Liver (tissue), 9 donors: ENCODE results near the gene CD3D. TPM values are rescaled to one million over a fixed set of nuclear protein-coding genes. Genes with fewer than 3 reads are reported as not detected.
"Not testable (repeated sequence)": the region's sequence is repeated elsewhere in the genome, so short reads cannot be mapped to it uniquely, and the experiment has no call there.

Source experiments
- DNase-seq: peaks from one replicate; pipeline ENCODE4 v3.0.0-alpha.2; 2017; ENCODE audit warnings: low spot score
- H3K27ac ChIP-seq, 2 donors: one replicate each; pipeline ENCODE4 v1.7.0; 2013; ENCODE audit warnings: inconsistent platforms in 2 of 2, low read length in 2 of 2, control low read depth in 1 of 2, low read depth in 1 of 2, mild to moderate bottlenecking in 1 of 2
- H3K27me3 ChIP-seq, 4 donors: one replicate each; pipeline versions ENCODE4 v1.6.1 to v1.7.0; 2013; ENCODE audit warnings: low read length in 3 of 4, inconsistent platforms in 1 of 4, mild to moderate bottlenecking in 1 of 4, moderate library complexity in 1 of 4; ENCODE audit not compliant: control insufficient read depth in 4 of 4, insufficient read depth in 4 of 4
- H3K36me3 ChIP-seq, 4 donors: one replicate each; pipeline versions ENCODE4 v1.6.1 to v1.7.0; 2013; ENCODE audit warnings: low read length in 3 of 4, mild to moderate bottlenecking in 3 of 4, low read depth in 1 of 4, moderate library complexity in 1 of 4; ENCODE audit not compliant: control insufficient read depth in 4 of 4, insufficient read depth in 3 of 4
- H3K4me1 ChIP-seq, 4 donors: one replicate each; pipeline versions ENCODE4 v1.6.1 to v1.7.0; 2013; ENCODE audit warnings: low read length in 3 of 4, mild to moderate bottlenecking in 3 of 4, moderate library complexity in 1 of 4; ENCODE audit not compliant: control insufficient read depth in 4 of 4, insufficient read depth in 4 of 4
- H3K4me3 ChIP-seq, 3 donors: one replicate each; pipeline versions ENCODE4 v1.6.1 to v1.7.0; 2013; ENCODE audit warnings: low read length in 3 of 3, control low read depth in 1 of 3, low read depth in 1 of 3, mild to moderate bottlenecking in 1 of 3
- H3K9ac ChIP-seq, 2 donors: one replicate each; pipeline ENCODE4 v1.7.0; 2013; ENCODE audit warnings: low read length in 2 of 2, mild to moderate bottlenecking in 2 of 2, moderate library complexity in 2 of 2, control low read depth in 1 of 2, low read depth in 1 of 2
- H3K9me3 ChIP-seq, 4 donors: one replicate each; pipeline versions ENCODE4 v1.6.1 to v1.7.0; 2013; ENCODE audit warnings: low read length in 3 of 4; ENCODE audit not compliant: control insufficient read depth in 4 of 4
- EGR1 ChIP-seq, 2 donors: IDR thresholded peaks; 2 replicates each; pipeline ENCODE4 v1.6.1; 2016 to 2018; ENCODE audit warnings: antibody characterized with exemption in 2 of 2, low read depth in 2 of 2
- FOXA1 ChIP-seq: IDR thresholded peaks from 2 replicates; pipeline ENCODE4 v1.6.1; 2016; ENCODE audit warnings: antibody characterized with exemption
- FOXA2 ChIP-seq: IDR thresholded peaks from 2 replicates; pipeline ENCODE4 v1.6.1; 2016; ENCODE audit warnings: antibody characterized with exemption
- GABPA ChIP-seq, 2 donors: IDR thresholded peaks in 1 of 2; conservative IDR thresholded peaks in 1 of 2; 2 replicates each; pipeline ENCODE4 v1.6.1; 2016; ENCODE audit warnings: antibody characterized with exemption in 2 of 2, mild to moderate bottlenecking in 1 of 2, moderate library complexity in 1 of 2
- HNF4A ChIP-seq, 2 donors: conservative IDR thresholded peaks; 2 replicates each; pipeline ENCODE4 v1.6.1; 2016; ENCODE audit warnings: antibody characterized with exemption in 2 of 2, mild to moderate bottlenecking in 2 of 2
- HNF4G ChIP-seq: IDR thresholded peaks from 2 replicates; pipeline ENCODE4 v1.6.1; 2016; ENCODE audit warnings: antibody characterized with exemption
- JUND ChIP-seq, 2 donors: IDR thresholded peaks; 2 replicates each; pipeline ENCODE4 v1.6.1; 2016; ENCODE audit warnings: antibody characterized with exemption in 2 of 2
- MAX ChIP-seq: IDR thresholded peaks from 2 replicates; pipeline ENCODE4 v1.6.1; 2016; ENCODE audit warnings: antibody characterized with exemption
- NR2F2 ChIP-seq: IDR thresholded peaks from 2 replicates; pipeline ENCODE4 v1.6.1; 2016; ENCODE audit warnings: antibody characterized with exemption
- RAD21 ChIP-seq, 2 donors: IDR thresholded peaks; 2 replicates each; pipeline ENCODE4 v1.6.1; 2016; ENCODE audit warnings: antibody characterized with exemption in 2 of 2, mild to moderate bottlenecking in 2 of 2
- RXRA ChIP-seq, 2 donors: IDR thresholded peaks; 2 replicates each; pipeline ENCODE4 v1.6.1; 2017 to 2018; ENCODE audit warnings: antibody characterized with exemption in 2 of 2, mild to moderate bottlenecking in 1 of 2
- SP1 ChIP-seq: IDR thresholded peaks from 2 replicates; pipeline ENCODE4 v1.6.1; 2018; ENCODE audit warnings: antibody characterized with exemption, mild to moderate bottlenecking
- TAF1 ChIP-seq: conservative IDR thresholded peaks from 2 replicates; pipeline ENCODE4 v1.6.1; 2016; ENCODE audit warnings: antibody characterized with exemption, mild to moderate bottlenecking
- YY1 ChIP-seq: IDR thresholded peaks from 2 replicates; pipeline ENCODE4 v1.6.1; 2016; ENCODE audit warnings: antibody characterized with exemption, mild to moderate bottlenecking
- ZBTB33 ChIP-seq: IDR thresholded peaks from 2 replicates; pipeline ENCODE4 v1.6.1; 2016; ENCODE audit warnings: antibody characterized with exemption
- WGBS: extraction: QIAGEN DNeasy Blood & Tissue Kit; methylation state at CpG from one replicate; pipeline ENCODE4 v1.1.7; 2013; 5-methylcytosine and 5-hydroxymethylcytosine counted together
- polyA plus RNA-seq, 2 donors: library from polyadenylated mRNA; stranded (reverse) in 1 of 2; unstranded in 1 of 2; fragments of 200-250 nt in 1 of 2; fragments of >200 nt in 1 of 2; fragmentation: Nextera tagmentation in 1 of 2; extraction: Ambion mirVana in 1 of 2; gene quantifications; one replicate each; pipeline versions ENCODE4 v1.2.1 to v1.2.3, GENCODE V29; 2013 to 2015
- total RNA-seq, 2 donors: library from RNA; depleted of rRNA; stranded (reverse); fragments of >200 nt; gene quantifications; one replicate each; pipeline ENCODE4 v1.2.3, GENCODE V29; 2014
- TF ChIP-seq, protein P1 (sequence below): fragments of 150-350 bp; IDR thresholded peaks from 2 replicates; pipeline ENCODE4 v1.5.1; 2017; ENCODE audit warnings: improper control_type of control experiment, low read depth, low read length; ENCODE audit not compliant: missing input control
- TF ChIP-seq, protein P2 (sequence below): IDR thresholded peaks from 2 replicates; pipeline ENCODE4 v1.6.1; 2016; ENCODE audit warnings: antibody characterized with exemption
- TF ChIP-seq, protein P3 (sequence below): IDR thresholded peaks from 2 replicates; pipeline ENCODE4 v1.6.1; 2016; ENCODE audit warnings: antibody characterized with exemption, mild to moderate bottlenecking
- donor health status: healthy.
- donor health status: healthy.
- donor health status: healthy.
- donor health status: healthy.
- donor health status: healthy.

The CD3D gene
- total and polyA plus RNA-seq, 4 donors: 1.1 to 1.6 (median 1.2) TPM

DNA sequence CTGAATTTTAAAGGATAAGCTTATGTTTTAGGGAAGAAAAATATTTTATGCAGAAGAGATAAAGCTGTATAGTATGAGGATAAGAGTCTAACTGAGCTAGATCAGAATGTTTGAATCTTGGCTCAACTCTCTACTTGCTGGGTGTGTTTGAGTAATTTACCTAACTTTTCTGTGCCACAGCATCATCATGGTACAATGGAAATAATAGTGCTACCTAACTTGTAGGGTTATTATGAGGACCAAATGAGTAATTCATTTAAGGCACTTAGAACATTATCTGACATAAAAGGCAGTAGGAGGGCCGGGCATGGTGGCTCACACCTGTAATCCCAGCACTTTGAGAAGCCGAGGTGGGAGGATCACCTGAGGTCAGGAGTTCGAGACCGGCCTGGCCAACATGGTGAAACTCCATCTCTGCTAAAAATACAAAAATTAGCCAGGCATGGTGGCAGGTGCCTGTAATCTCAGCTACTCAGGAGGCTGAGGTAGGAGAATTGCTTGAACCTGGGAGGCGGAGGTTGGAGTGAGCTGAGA, 33.4 kb downstream of the CD3D start:
- not testable (repeated sequence) for DNase-seq, H3K4me3 ChIP-seq, H3K9ac ChIP-seq, H3K9me3 ChIP-seq, H3K4me1 ChIP-seq, H3K27ac ChIP-seq, H3K36me3 ChIP-seq, H3K27me3 ChIP-seq
- WGBS: 94% methylated on average over 5 of the region's 5 CpGs

- no peak overlapping the region for H3K9ac ChIP-seq
- 83% methylated on average over 2 of the region's 2 CpGs for WGBS
- H3K9me3 ChIP-seq: no peaks in the 10 kb centered on the region
- H3K4me3 ChIP-seq: no peak overlapping the region
- H3K36me3 ChIP-seq: no peaks in the 10 kb centered on the region
- H3K4me1 ChIP-seq: no peaks in the 10 kb centered on the region
- H3K27me3 ChIP-seq: peaks cover 0 to 3% (median 0%) of the 10 kb centered on the region in 4 donors
- no peak for DNase-seq
- no peak overlapping the region for H3K27ac ChIP-seq
- TF ChIP-seq NR2F2: no peak
- TF ChIP-seq GABPA (IDR thresholded peaks at IDR 0.05 in 1 of 2, conservative IDR thresholded peaks at IDR 0.05 in 1 of 2): no peak
- TF ChIP-seq, protein P1, sequence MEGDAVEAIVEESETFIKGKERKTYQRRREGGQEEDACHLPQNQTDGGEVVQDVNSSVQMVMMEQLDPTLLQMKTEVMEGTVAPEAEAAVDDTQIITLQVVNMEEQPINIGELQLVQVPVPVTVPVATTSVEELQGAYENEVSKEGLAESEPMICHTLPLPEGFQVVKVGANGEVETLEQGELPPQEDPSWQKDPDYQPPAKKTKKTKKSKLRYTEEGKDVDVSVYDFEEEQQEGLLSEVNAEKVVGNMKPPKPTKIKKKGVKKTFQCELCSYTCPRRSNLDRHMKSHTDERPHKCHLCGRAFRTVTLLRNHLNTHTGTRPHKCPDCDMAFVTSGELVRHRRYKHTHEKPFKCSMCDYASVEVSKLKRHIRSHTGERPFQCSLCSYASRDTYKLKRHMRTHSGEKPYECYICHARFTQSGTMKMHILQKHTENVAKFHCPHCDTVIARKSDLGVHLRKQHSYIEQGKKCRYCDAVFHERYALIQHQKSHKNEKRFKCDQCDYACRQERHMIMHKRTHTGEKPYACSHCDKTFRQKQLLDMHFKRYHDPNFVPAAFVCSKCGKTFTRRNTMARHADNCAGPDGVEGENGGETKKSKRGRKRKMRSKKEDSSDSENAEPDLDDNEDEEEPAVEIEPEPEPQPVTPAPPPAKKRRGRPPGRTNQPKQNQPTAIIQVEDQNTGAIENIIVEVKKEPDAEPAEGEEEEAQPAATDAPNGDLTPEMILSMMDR: no peak
- no peak for TF ChIP-seq MAX
- no peak for TF ChIP-seq RAD21 (IDR thresholded peaks at IDR 0.05)
- TF ChIP-seq, protein P2, sequence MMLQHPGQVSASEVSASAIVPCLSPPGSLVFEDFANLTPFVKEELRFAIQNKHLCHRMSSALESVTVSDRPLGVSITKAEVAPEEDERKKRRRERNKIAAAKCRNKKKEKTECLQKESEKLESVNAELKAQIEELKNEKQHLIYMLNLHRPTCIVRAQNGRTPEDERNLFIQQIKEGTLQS: no peak
- TF ChIP-seq FOXA1: no peak
- no peak for TF ChIP-seq SP1
- TF ChIP-seq TAF1: no peak
- no peak for TF ChIP-seq FOXA2
- TF ChIP-seq RXRA (IDR thresholded peaks at IDR 0.05): no peak
- TF ChIP-seq, protein P3, sequence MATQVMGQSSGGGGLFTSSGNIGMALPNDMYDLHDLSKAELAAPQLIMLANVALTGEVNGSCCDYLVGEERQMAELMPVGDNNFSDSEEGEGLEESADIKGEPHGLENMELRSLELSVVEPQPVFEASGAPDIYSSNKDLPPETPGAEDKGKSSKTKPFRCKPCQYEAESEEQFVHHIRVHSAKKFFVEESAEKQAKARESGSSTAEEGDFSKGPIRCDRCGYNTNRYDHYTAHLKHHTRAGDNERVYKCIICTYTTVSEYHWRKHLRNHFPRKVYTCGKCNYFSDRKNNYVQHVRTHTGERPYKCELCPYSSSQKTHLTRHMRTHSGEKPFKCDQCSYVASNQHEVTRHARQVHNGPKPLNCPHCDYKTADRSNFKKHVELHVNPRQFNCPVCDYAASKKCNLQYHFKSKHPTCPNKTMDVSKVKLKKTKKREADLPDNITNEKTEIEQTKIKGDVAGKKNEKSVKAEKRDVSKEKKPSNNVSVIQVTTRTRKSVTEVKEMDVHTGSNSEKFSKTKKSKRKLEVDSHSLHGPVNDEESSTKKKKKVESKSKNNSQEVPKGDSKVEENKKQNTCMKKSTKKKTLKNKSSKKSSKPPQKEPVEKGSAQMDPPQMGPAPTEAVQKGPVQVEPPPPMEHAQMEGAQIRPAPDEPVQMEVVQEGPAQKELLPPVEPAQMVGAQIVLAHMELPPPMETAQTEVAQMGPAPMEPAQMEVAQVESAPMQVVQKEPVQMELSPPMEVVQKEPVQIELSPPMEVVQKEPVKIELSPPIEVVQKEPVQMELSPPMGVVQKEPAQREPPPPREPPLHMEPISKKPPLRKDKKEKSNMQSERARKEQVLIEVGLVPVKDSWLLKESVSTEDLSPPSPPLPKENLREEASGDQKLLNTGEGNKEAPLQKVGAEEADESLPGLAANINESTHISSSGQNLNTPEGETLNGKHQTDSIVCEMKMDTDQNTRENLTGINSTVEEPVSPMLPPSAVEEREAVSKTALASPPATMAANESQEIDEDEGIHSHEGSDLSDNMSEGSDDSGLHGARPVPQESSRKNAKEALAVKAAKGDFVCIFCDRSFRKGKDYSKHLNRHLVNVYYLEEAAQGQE: no peak
- TF ChIP-seq JUND (IDR thresholded peaks at IDR 0.05): no peak
- no peak for TF ChIP-seq ZBTB33
- TF ChIP-seq HNF4G: no peak
- no peak for TF ChIP-seq EGR1 (IDR thresholded peaks at IDR 0.05; ENCODE audit: low read depth in 2 of 2)
- no peak for TF ChIP-seq YY1
- no peak for TF ChIP-seq HNF4A (conservative IDR thresholded peaks at IDR 0.05)
Observed at GRCh38 chr11:118306556-118306955, 35.9 kb downstream of the CD3D start.
